Vagina (tissue), 2 donors: ENCODE data around the gene PTGR1.

Experiments
- POLR2A ChIP-seq, 2 donors: fragments of 450-650 bp; IDR thresholded peaks; one replicate each; pipeline ENCODE4 v1.6.1; 2017; ENCODE audit warnings: antibody characterized with exemption in 2 of 2, mild to moderate bottlenecking in 2 of 2, moderate library complexity in 2 of 2
- TF ChIP-seq, protein P1 (sequence below), 3 experiments: fragments of 450-650 bp in 2 of 3; fragments of 200-600 bp in 1 of 3; sonication (generic) in 1 of 3; IDR thresholded peaks; one replicate each; pipeline ENCODE4 v1.5.1; 2017 to 2019; ENCODE audit warnings: antibody characterized with exemption in 3 of 3, mild to moderate bottlenecking in 2 of 3, moderate library complexity in 2 of 3

DNA sequence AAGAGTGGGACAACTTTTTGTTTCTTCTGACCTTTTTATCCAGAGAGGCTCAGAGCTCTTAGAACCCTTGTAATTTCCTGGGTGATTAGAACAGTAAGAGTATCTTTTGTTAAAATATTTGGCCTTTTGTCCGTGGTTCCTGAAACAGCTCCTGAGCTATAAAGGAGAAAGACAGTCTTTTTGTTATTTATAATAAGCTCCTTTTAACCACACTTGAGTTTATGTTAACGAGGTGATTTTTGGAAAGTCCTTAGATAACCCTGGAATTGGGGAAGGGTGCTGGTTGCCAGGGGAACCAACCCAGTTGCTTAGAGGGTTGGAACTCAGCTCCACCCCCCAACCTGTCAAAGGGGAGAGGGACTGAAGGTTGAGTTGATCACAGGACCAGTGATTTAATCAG lies 69.7 kb downstream of the PTGR1 start:
- no peak for TF ChIP-seq POLR2A (IDR thresholded peaks at IDR 0.05)
- TF ChIP-seq, protein P1, sequence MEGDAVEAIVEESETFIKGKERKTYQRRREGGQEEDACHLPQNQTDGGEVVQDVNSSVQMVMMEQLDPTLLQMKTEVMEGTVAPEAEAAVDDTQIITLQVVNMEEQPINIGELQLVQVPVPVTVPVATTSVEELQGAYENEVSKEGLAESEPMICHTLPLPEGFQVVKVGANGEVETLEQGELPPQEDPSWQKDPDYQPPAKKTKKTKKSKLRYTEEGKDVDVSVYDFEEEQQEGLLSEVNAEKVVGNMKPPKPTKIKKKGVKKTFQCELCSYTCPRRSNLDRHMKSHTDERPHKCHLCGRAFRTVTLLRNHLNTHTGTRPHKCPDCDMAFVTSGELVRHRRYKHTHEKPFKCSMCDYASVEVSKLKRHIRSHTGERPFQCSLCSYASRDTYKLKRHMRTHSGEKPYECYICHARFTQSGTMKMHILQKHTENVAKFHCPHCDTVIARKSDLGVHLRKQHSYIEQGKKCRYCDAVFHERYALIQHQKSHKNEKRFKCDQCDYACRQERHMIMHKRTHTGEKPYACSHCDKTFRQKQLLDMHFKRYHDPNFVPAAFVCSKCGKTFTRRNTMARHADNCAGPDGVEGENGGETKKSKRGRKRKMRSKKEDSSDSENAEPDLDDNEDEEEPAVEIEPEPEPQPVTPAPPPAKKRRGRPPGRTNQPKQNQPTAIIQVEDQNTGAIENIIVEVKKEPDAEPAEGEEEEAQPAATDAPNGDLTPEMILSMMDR (IDR thresholded peaks at IDR 0.05), result no peak
